H7 (cell line): Measurements from ENCODE around the gene C11orf68. TPM values are rescaled to one million over a fixed set of nuclear protein-coding genes. Genes with fewer than 3 reads are reported as not detected.
"Not testable (repeated sequence)": the region's sequence is repeated elsewhere in the genome, so short reads cannot be mapped to it uniquely, and the experiment has no call there.

Experiments
- DNase-seq: peaks from one replicate; pipeline ENCODE4 v3.0.0; 2012
- H3K27me3 ChIP-seq: 2 replicates; pipeline ENCODE4 v1.6.0; 2011; ENCODE audit warnings: mild to moderate bottlenecking, low read length; ENCODE audit not compliant: control insufficient read depth, insufficient read depth
- H3K36me3 ChIP-seq: replicated peaks from 2 replicates; pipeline ENCODE4 v1.5.1; 2011; ENCODE audit warnings: low read length; ENCODE audit not compliant: control insufficient read depth, insufficient read depth
- H3K4me3 ChIP-seq: 2 replicates; pipeline ENCODE4 v1.5.1; 2011; ENCODE audit warnings: low read depth, mild to moderate bottlenecking, control low read depth, low read length, moderate library complexity; ENCODE audit not compliant: insufficient read depth
- total RNA-seq: library from RNA; depleted of rRNA; stranded (reverse); fragments of >200 nt; shearing (Covaris generic); gene quantifications from 2 replicates; pipeline ENCODE4 v1.2.3, GENCODE V29; 2014

C11orf68 gene
- total RNA-seq, 1 experiment from 2014 or later = 29.1 TPM

DNA sequence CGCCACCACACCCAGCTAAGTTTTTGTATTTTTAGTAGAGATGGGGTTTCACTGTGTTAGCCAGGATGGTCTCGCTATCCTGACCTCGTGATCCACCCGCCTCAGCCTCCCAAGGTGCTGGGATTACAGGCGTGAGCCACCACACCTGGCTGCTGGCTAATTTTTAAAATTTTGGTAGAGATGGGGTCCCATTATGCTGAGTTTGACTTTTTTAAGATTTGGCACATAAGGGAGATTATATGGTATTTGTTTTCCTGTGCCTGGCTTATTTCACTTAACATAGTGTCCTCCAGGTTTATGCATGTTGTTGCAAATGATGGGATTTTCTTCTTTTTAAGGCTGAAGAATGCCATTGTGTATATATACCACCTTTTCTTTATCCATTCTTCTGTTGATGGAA lies 31.8 kb upstream of the C11orf68 start:
- not testable (repeated sequence) for DNase-seq, H3K36me3 ChIP-seq, H3K27me3 ChIP-seq, H3K4me3 ChIP-seq

DNA sequence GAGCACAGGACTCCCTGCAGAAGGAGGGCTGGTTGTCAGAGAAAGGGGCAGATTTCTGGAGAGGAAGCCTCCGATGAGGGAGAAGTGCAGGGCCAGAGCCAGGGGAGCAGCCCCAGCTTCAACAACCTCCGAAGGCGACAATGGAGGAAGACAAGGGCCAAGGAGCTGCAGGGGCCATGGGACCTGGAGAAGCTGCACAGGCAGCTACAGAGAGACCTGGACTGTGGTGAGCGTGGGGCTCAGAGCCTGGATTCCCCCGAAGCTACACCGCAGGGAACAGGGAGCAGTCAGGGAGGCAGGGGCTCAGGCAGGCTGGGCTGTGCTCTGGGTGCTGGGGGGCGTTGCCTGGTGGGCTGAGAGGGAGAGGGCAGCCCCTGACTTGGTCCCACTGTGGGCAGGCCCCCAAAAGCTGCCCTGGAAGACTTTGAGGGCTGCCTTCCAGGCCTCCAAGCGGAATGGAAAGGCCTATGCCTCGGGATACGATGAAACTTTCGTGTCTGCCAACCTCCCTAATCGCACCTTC lies 28.8 kb upstream of the C11orf68 start:
- Histone ChIP-seq H3K27me3 (no peaks in the 10 kb centered on the region), H3K36me3 (no peaks in the 10 kb centered on the region), H3K4me3 (no peak overlapping the region)
- DNase-seq = no peak

DNA sequence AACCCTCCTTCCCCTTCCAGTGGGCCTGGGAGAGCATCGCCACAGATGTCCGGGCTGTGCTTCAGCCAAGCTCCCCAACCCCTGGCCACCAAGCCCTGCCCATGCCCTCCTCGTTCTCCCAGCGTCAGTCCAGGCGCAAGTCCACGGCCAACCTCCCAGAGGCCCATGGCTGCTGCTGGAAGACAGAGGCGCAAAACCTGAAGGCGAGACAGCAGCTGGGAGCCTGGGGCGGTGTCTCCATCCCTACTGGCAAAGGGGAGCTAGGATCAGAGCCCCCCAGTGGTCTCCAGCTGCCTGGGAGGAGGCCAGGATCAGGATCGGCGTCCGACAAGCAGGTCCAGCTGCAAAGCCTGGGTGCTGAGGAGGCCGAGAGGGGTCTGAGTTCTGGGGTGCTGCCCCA lies 28.3 kb upstream of the C11orf68 start:
- H3K36me3 ChIP-seq = no peaks in the 10 kb centered on the region
- no peak overlapping the region for H3K4me3 ChIP-seq
- H3K27me3 ChIP-seq = no peaks in the 10 kb centered on the region
- peak; percentile 81 for DNase-seq

DNA sequence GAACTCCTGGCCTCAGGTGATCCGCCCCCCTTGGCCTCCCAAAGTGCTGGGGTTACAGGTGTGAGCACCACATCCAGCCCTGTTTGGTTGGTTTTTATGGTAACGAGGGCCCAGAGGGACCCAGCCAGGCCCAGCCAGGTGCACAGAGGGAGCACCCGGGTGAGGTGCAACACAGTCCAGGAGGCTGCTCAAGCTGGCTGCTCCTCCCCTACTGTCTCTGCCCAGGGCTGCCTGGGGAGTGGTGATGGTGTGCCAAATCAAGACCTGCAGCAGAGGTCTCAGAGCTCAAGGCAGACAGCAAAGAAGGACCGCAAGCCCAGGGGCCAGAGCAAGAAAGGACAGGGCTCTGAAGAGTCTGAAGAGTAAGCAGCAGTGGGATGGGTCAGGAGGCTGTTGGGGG lies 27.8 kb upstream of the C11orf68 start:
- Histone ChIP-seq H3K4me3 (no peak overlapping the region), H3K27me3 (no peaks in the 10 kb centered on the region; the same call in 1 of the 2 replicates), H3K36me3 (no peaks in the 10 kb centered on the region)
- peak; percentile 65 for DNase-seq

DNA sequence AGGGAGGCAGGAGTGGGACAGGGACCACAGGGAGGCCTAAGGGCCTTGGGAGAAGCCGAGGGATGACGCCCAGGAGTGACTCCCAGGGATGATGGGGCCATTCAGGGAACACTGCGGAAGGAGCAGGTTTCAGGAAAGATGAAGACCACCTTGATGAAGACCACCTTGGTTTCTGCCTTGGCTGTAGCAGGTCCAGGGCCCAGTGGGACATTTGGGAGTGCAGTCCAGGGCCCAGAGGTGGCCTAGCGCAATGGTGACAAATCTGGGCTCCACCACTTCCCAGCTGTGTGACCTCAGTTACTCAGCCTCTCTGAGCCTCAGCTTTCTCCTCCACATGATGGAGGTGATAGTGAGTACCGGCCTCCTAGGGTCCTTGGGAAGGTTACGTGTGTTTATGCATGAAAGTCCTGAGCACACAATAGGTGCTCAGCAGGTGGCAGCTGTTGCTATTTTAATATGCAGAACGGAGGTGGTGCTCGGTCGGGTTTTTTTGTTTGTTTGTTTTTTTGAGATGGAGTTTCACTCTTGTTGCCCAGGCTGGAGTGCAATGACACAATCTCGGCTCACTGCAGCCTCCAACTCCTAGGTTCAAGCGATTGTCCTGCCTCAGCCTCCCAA lies 27.2 kb upstream of the C11orf68 start:
- no peaks in the 10 kb centered on the region for H3K36me3 ChIP-seq
- peak; percentile 80 for DNase-seq
- H3K4me3 ChIP-seq = peak overlapping the region; percentile 12; the same call in 1 of the 2 replicates

DNA sequence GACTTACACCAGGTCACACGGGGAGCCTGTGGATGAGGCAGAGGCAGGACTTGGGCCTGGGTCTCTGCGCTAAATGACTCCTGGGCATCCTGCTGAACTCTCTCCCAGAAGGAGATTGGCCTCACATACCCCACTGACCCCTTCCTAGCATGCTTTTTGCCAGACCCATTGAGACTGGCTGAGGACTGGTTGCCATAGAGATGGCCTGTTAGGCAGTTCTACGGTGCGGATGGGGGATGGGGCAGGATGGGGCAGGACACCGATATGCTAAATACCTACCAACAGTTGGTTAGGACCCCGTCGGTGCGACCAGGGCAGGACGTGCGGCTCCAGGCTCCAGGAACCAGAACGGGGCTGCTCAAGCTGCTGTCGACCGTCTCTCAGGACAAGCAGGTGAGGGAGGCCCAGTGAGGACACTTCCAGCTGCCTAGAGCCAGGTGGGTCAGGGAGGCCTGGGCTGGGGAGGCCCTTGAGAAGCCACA lies 26.6 kb upstream of the C11orf68 start, which contains the start of gene TSGA10IP:
Gene TSGA10IP, plus strand, starts transcription at position 51 of the 482 bp plus-strand sequence. Its CDS starts 196 bp downstream, at position 247.
- DNase-seq = peak; percentile 93
- Histone ChIP-seq H3K27me3 (no peaks in the 10 kb centered on the region; the same call in 1 of the 2 replicates), H3K36me3 (no peaks in the 10 kb centered on the region), H3K4me3 (peak within 1 kb of the TSS; percentile 12; the same call in 1 of the 2 replicates)

More for the DNA sequence above, 27.2 kb upstream of the C11orf68 start:
- no peaks in the 10 kb centered on the region; the same call in 1 of the 2 replicates for H3K27me3 ChIP-seq

DNA sequence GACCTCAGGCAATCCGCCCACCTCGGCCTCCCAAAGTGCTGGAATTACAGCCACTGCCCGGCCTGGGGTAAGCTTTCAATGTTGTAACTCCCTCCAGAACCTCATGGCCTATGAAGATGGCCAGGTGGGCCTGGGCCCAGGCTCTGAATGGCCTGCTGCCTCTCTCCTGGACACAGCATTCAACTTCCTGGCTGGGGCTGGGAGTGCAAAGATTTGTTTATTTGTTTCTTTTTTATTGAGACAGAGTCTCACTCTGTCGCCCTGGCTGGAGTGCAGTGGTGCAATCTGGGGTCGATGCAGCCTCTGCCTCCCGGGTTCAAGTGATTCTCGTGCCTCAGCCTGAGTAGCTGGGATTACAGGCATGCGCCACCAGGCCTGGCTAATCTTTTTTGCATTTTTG lies 25.9 kb upstream of the C11orf68 start:
- Histone ChIP-seq H3K36me3 (no peaks in the 10 kb centered on the region), H3K4me3 (no peak overlapping the region), H3K27me3 (no peaks in the 10 kb centered on the region; the same call in 1 of the 2 replicates)
- no peak for DNase-seq

DNA sequence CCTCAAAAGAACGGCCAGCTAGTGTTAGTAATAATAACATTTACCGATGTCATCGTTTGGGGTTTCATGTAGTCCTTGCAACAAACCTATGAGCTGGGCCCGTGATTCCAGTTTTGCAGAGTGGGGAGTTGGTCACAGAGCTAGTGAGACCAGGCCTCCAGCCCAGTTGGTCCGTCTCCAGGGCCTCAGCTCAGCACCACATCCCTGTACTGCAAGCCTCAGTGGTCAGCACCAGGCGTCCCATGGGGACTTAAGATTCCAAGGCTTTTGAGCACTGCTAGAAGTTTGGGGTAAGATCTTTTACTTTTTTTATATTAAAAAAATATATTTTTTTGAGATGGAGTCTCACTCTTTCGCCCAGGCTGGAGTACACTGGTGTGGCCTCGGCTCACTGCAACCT lies 25.3 kb upstream of the C11orf68 start:
- H3K27me3 ChIP-seq = no peaks in the 10 kb centered on the region; the same call in 1 of the 2 replicates
- no peaks in the 10 kb centered on the region for H3K36me3 ChIP-seq
- DNase-seq = no peak
- H3K4me3 ChIP-seq = no peak overlapping the region

DNA sequence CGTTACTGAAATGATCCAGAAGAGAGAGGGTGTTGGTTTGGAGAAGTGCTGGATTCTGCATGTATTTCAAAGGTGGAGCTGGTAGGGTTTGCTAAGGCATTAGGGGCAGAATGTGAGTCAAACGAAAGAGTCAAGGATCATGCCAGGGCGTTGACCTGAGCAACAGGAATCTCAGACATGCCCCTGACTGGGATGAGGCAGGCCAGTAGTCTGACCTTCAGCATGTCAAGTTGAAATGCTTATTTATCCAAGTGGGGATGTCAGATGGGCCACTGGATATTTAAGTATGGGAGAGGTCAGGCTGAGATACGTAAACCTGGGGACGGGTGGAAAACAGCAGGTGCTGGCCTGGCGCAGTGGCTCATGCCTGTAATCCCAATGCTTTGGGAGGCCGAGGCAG lies 23.7 kb upstream of the C11orf68 start:
- Histone ChIP-seq H3K27me3 (no peaks in the 10 kb centered on the region; the same call in 1 of the 2 replicates), H3K4me3 (no peak overlapping the region), H3K36me3 (no peaks in the 10 kb centered on the region)
- DNase-seq = no peak

DNA sequence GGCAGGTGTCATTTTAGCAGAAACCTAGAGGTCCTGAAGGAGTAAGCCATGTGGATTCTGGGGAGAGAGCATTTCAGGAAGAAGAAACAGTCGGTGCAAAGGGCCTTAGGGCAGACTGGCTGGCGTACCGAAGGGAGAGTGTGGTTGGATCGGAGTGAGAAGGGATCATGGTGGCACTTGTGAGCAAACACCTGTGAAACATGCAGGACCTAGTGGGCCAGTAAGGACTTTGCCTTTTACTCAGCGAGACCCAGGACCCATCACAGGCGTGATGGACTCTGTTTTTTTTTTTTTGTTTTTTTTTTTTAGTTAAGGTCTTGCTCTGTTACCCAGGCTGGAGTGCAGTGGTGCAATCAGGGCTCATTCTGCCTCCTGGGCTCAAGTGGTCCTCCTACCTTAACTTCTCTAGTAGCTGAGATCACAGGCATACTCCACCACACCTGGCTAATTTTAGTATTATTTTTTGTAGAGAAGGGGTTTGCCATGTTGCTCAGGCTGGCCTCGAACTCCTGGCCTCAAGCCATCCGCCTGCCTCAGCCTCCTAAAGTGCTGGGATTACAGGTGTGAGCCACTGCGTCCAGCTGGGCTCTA lies 23.0 kb upstream of the C11orf68 start:
- Histone ChIP-seq H3K4me3 (no peak overlapping the region), H3K36me3 (no peaks in the 10 kb centered on the region), H3K27me3 (no peaks in the 10 kb centered on the region; the same call in 1 of the 2 replicates)
- no peak for DNase-seq

DNA sequence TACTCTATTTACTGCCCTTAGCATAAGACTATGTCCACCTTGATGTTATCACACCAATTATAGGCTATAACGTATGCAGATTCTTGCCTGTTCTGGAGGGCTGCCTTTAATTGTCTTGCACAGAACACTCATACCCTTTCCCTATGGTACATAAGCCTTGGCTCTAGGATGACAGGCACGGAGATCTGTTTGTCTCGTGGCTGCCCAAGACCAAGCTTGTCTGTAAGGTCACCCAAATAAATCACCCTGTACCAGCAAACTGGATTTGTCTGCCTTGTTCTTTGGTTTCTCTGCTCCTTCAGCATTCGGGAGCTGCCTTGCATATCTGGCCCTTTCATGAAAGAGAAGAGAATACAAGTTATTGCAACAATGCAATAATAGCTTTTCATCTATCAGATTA lies 18.9 kb upstream of the C11orf68 start:
- no peak overlapping the region for H3K4me3 ChIP-seq
- no peak for DNase-seq
- no peaks in the 10 kb centered on the region; the same call in 1 of the 2 replicates for H3K27me3 ChIP-seq
- no peaks in the 10 kb centered on the region for H3K36me3 ChIP-seq

DNA sequence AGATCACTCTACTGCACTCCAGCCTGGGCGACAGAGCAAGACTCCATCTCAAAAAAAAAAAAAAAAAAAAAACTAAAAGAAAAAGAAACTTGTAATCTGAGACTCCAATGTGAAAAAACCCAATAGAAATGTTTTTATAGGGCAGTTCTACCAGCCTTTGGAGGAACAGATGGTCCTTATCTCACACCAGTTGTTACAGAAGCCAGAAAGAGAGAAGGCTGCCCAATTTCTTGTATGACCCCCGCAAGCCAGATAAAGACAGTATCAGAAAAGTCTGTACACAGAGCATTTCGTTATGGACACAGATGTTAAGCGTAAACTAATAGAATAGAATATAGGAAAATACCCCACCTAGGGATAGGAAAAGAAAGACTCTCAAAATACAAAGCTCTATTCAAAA lies 15.2 kb upstream of the C11orf68 start:
- DNase-seq = no peak
- Histone ChIP-seq H3K27me3 (no peaks in the 10 kb centered on the region), H3K4me3 (no peak overlapping the region), H3K36me3 (no peaks in the 10 kb centered on the region)

DNA sequence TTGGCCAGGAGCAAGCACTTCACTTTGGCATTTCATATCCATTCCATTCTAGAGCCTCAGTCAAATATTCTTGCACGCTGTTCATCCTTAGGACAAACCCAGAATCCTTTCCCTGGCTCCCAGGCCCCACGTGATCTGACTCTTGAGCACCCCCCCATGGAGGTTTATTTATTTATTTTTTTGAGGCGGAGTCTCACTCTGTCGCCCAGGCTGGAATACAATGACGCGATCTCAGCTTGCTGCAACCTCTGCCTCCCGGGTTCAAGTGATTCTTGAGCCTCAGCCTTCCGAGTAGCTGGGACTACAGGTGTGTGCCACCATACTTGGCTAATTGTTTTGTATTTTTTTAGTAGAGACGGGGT lies 13.7 kb upstream of the C11orf68 start:
- DNase-seq = peak; percentile 72
- H3K36me3 ChIP-seq = no peaks in the 10 kb centered on the region
- H3K4me3 ChIP-seq = no peak overlapping the region
- no peaks in the 10 kb centered on the region for H3K27me3 ChIP-seq

DNA sequence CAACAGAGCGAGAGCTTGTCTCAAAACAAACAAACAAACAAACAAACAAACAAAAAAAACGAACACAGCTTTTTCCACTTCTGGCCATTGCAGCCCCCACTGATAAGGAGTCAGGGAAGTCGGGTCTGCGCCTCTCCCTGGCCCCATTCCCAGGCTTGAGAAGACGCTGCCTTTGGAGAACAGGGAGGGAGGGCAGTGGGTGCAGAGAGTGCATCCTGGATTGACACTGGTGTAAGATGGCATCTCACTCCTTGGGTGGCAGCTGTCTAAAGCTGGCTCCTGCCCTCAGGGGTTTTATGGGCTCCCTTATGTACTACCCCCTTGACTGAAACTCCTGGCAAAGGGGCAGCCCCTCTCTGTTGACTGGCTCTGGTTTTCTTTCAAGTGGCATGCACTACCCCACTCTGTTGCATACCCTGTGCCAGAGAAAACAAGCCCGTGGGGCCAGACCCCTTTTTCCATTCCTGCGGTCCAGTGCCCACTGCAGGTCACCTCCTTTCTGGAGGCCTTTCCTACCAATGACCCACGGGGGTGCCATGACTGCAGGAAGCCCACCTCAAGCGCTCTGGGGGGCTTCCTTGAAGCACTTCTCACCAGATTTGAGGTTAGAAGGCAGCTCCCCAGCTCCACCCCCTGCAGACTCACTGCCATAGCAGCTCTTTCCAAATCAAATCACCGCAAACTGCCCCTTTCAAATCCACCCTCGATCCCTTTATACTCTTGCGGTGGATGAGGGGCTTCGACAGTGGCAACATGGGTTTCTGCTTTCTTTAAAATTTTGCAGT lies 13.1 kb upstream of the C11orf68 start:
- peak; percentile 60 for DNase-seq

More for the DNA sequence above, 13.1 kb upstream of the C11orf68 start:
- no peaks in the 10 kb centered on the region for H3K36me3 ChIP-seq
- H3K27me3 ChIP-seq = no peaks in the 10 kb centered on the region
- H3K4me3 ChIP-seq = no peak overlapping the region
